Tibial nerve (tissue), 4 donors: ENCODE results near the gene IFFO2. TPM values are rescaled to one million over a fixed set of nuclear protein-coding genes. Genes with fewer than 3 reads are reported as not detected.
"Not testable (repeated sequence)": the region's sequence is repeated elsewhere in the genome, so short reads cannot be mapped to it uniquely, and the experiment has no call there.

Experiments used
- DNase-seq, 2 donors: peaks; one replicate each; pipeline ENCODE4 v3.0.0-alpha.2; 2019; ENCODE audit warnings: low spot score in 2 of 2
- H3K27ac ChIP-seq, 4 donors: fragments of 200-600 bp; sonication (generic) in 3 of 4; one replicate each; pipeline ENCODE4 v1.5.1; 2017 to 2019; ENCODE audit warnings: mild to moderate bottlenecking in 1 of 4
- H3K27me3 ChIP-seq, 2 donors: fragments of 200-600 bp; sonication (generic) in 1 of 2; one replicate each; pipeline versions ENCODE4 v1.5.1 to v1.6.0; 2017 to 2019
- H3K36me3 ChIP-seq, 3 donors: fragments of 200-600 bp; sonication (generic); one replicate each; pipeline ENCODE4 v1.5.1; 2018 to 2019
- H3K4me1 ChIP-seq, 4 donors: fragments of 200-600 bp; sonication (generic) in 3 of 4; one replicate each; pipeline ENCODE4 v1.5.1; 2017 to 2019
- H3K4me3 ChIP-seq, 4 donors: fragments of 200-600 bp; sonication (generic) in 3 of 4; one replicate each; pipeline ENCODE4 v1.5.1; 2017 to 2019; ENCODE audit warnings: mild to moderate bottlenecking in 1 of 4, moderate library complexity in 1 of 4
- H3K9me3 ChIP-seq, 4 donors: fragments of 200-600 bp; sonication (generic) in 3 of 4; one replicate each; pipeline ENCODE4 v1.5.1; 2017 to 2019
- EP300 ChIP-seq, 2 donors: sonication (generic); formaldehyde crosslinking; IDR thresholded peaks; one replicate each; pipeline ENCODE4 v1.6.1; 2017; ENCODE audit warnings: antibody characterized with exemption in 2 of 2, mild to moderate bottlenecking in 1 of 2
- POLR2A ChIP-seq, 2 donors: fragments of 450-650 bp; IDR thresholded peaks; one replicate each; pipeline ENCODE4 v1.6.1; 2017; ENCODE audit warnings: antibody characterized with exemption in 2 of 2, mild to moderate bottlenecking in 2 of 2, moderate library complexity in 2 of 2
- WGBS, 2 donors: methylation state at CpG; one replicate each; pipeline ENCODE4 v1.1.5; 2018; 5-methylcytosine and 5-hydroxymethylcytosine counted together
- total RNA-seq, 4 donors: library from RNA; depleted of rRNA; stranded (reverse); fragments of >200 nt; gene quantifications; one replicate each; pipeline ENCODE4 v1.1.0, GENCODE V29; 2016
- TF ChIP-seq, protein P1 (sequence below), 5 experiments: fragments of 200-600 bp in 3 of 5; fragments of 450-650 bp in 2 of 5; sonication (generic) in 3 of 5; IDR thresholded peaks; one replicate each; pipeline ENCODE4 v1.5.1; 2016 to 2019; ENCODE audit warnings: antibody characterized with exemption in 5 of 5, mild to moderate bottlenecking in 3 of 5, moderate library complexity in 2 of 5

The IFFO2 gene
- total RNA-seq, 4 donors from 2014 or later, result 3.6 to 19.2 (median 9.2) TPM

DNA sequence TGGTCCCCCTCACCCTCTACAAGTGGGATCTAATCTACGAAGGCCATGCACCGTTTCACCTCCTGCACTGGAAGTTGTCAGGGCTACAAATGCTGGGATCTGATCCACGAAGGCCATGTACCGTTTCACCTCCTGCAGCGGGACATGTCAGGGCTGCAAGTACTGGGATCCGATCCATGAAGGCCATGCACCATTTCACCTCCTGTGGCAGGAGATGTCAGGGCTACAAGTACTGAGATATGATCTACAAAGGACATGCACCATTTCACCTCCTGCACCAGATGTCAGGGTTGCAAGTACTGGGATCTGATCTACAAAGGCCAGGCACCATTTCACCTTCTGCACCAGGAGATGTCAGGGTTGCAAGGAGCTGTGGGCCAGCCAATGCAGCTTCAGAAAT lies 61.2 kb downstream of the IFFO2 start:
- Histone ChIP-seq H3K27ac (peak overlapping the region in 1 of 4 donors; percentile 43), H3K36me3 (peaks cover 0 to 25% (median 0%) of the 10 kb centered on the region in 3 donors), H3K27me3 (no peaks in the 10 kb centered on the region), H3K9me3 (no peaks in the 10 kb centered on the region), H3K4me3 (no peak overlapping the region), H3K4me1 (peaks cover 0 to 39% (median 21%) of the 10 kb centered on the region in 4 donors)
- TF ChIP-seq, protein P1, sequence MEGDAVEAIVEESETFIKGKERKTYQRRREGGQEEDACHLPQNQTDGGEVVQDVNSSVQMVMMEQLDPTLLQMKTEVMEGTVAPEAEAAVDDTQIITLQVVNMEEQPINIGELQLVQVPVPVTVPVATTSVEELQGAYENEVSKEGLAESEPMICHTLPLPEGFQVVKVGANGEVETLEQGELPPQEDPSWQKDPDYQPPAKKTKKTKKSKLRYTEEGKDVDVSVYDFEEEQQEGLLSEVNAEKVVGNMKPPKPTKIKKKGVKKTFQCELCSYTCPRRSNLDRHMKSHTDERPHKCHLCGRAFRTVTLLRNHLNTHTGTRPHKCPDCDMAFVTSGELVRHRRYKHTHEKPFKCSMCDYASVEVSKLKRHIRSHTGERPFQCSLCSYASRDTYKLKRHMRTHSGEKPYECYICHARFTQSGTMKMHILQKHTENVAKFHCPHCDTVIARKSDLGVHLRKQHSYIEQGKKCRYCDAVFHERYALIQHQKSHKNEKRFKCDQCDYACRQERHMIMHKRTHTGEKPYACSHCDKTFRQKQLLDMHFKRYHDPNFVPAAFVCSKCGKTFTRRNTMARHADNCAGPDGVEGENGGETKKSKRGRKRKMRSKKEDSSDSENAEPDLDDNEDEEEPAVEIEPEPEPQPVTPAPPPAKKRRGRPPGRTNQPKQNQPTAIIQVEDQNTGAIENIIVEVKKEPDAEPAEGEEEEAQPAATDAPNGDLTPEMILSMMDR (IDR thresholded peaks at IDR 0.05), result no peak
- TF ChIP-seq EP300 (IDR thresholded peaks at IDR 0.05) (no peak), POLR2A (IDR thresholded peaks at IDR 0.05) (no peak)
- 90 to 95% methylated on average over 6 of the region's 6 CpGs for WGBS, 2 donors
- no peak for DNase-seq

DNA sequence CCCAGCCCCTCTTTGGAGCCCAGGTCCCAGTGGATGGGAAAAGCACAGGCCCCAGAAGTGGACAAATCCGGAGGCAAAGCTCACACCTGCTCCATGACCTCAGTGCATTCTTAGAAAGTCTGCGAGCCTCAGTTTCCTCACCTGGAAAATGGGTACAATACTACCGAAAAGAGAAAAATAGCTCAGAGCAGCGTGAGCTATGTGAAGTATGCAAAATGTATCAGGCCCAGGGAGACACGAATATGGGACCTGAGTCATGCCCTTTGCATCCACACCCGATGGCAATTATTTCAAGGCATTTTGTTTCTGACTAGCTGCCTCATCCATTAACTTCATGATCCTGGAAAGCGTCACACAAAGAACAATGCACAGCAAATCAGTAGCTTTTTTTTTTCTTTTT lies 63.4 kb downstream of the IFFO2 start:
- no peak for DNase-seq
- TF ChIP-seq, protein P1 (IDR thresholded peaks at IDR 0.05), result no peak
- no peak for TF ChIP-seq POLR2A (IDR thresholded peaks at IDR 0.05)
- no peak for TF ChIP-seq EP300 (IDR thresholded peaks at IDR 0.05)
- Histone ChIP-seq H3K9me3 (no peaks in the 10 kb centered on the region), H3K36me3 (peaks cover 0 to 26% (median 0%) of the 10 kb centered on the region in 3 donors), H3K27me3 (no peaks in the 10 kb centered on the region), H3K4me1 (peaks cover 0 to 43% (median 23%) of the 10 kb centered on the region in 4 donors), H3K4me3 (no peak overlapping the region), H3K27ac (no peak overlapping the region)
- WGBS, 2 donors, result 79 to 93% methylated on average over 7 of the region's 7 CpGs

- DNase-seq, H3K9me3 ChIP-seq, H3K4me3 ChIP-seq, H3K27me3 ChIP-seq: not testable (repeated sequence)
- H3K27ac ChIP-seq, result peak overlapping the region in 1 of 4 donors; percentile 68
- peaks cover 0 to 43% (median 23%) of the 10 kb centered on the region in 4 donors for H3K4me1 ChIP-seq
- H3K36me3 ChIP-seq, result peaks cover 0 to 28% (median 0%) of the 10 kb centered on the region in 3 donors
- WGBS, 2 donors, result 66 to 78% methylated on average over 7 of the region's 7 CpGs
Observed at GRCh38 chr1:18891858-18892257, 64.6 kb downstream of the IFFO2 start.

DNA sequence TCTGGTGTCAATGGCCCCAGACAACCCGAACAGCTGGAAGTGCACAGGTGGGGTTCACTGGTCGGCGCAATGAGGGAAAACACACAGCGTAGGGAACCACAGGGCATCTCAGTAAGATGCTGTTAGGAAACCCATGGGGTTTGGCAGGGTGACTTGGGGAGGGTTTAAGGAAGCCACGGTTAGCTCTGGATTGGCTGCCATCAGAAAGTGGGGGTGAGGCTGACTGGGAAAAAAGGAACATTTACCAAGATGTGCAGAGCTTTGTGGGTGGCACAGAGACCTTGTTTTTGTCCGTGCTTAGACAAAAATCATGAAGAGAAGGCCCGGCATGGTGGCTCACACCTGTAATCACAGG lies 65.1 kb downstream of the IFFO2 start:
- H3K9me3 ChIP-seq, result no peaks in the 10 kb centered on the region
- no peak for DNase-seq
- no peaks in the 10 kb centered on the region for H3K27me3 ChIP-seq
- H3K4me1 ChIP-seq, result peaks cover 0 to 43% (median 23%) of the 10 kb centered on the region in 4 donors
- 90 to 94% methylated on average over 7 of the region's 7 CpGs for WGBS, 2 donors
- H3K36me3 ChIP-seq, result peaks cover 0 to 28% (median 0%) of the 10 kb centered on the region in 3 donors
- H3K4me3 ChIP-seq, result no peak overlapping the region
- TF ChIP-seq EP300 (IDR thresholded peaks at IDR 0.05) (no peak), POLR2A (IDR thresholded peaks at IDR 0.05) (no peak)
- TF ChIP-seq, protein P1 (IDR thresholded peaks at IDR 0.05), result no peak
- peak overlapping the region in 2 of 4 donors; percentile 61 to 68 for H3K27ac ChIP-seq

DNA sequence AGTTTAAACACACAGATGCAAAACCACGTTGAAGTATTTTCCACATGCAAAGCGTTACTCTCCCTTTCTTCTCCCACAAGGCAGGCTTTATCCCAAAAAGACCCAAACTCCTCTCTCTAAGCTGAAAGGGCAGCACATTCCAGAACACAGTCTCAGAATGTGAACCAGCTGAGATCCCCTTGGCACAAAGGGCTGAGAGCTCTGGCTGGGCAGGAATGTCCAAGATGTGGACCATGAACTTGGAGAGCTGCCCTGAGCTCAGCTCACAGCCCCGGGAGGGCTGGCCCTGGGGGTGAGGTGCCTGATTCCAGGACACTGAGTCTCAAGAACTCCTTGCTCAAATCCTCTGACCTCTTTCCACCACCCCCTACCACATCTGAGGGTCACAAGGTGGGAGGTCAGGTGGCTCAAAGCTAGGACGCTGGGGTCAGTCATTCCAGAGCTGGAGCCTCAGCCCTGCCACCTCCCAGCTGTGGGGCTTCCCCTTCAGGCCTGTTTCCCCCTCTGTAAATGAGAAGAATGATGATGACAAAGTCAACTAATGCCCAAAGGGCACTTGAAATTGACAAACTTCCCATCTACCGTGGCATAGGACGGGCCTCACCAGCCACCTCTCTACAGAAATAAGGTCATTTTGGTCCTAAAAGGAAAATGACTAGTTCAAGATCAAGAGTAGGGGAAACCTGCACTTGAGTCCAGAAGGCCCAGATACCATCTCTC lies 65.6 kb downstream of the IFFO2 start:
- WGBS, 2 donors, result 32 to 43% methylated on average over 6 of the region's 6 CpGs
- Histone ChIP-seq H3K4me1 (peaks cover 0 to 43% (median 23%) of the 10 kb centered on the region in 4 donors), H3K27ac (peak overlapping the region in 3 of 4 donors; percentile 40 to 68 (median 61)), H3K4me3 (no peak overlapping the region), H3K36me3 (peaks cover 0 to 28% (median 0%) of the 10 kb centered on the region in 3 donors), H3K9me3 (no peaks in the 10 kb centered on the region), H3K27me3 (no peaks in the 10 kb centered on the region)
- TF ChIP-seq EP300 (IDR thresholded peaks at IDR 0.05) (peak in 1 of 2 donors; percentile 24), POLR2A (IDR thresholded peaks at IDR 0.05) (no peak)
- TF ChIP-seq, protein P1 (IDR thresholded peaks at IDR 0.05), result no peak
- peak in 1 of 2 donors; percentile 14 for DNase-seq
